Measurements from ENCODE around the gene EPHA3. TPM values are rescaled to one million over a fixed set of nuclear protein-coding genes. Genes with fewer than 3 reads are reported as not detected.

Gene EPHA3
- total and polyA plus RNA-seq, 2 experiments from 2014 or later: 3.0 to 15.1 TPM

GRCh38 chr3:89159605-89160004, 52.2 kb downstream of the EPHA3 start:
- Histone ChIP-seq H3K36me3 (replicated peaks; ENCODE audit: insufficient read depth, low read depth) (no peaks in the 10 kb centered on the region), H4K20me1 (ENCODE audit: insufficient read depth, poor library complexity, severe bottlenecking) (no peaks in the 10 kb centered on the region), H3K9me3 (ENCODE audit: low read depth) (no peaks in the 10 kb centered on the region), H3K4me2 (no peak overlapping the region), H3K9me2 (replicated peaks; ENCODE audit: insufficient read depth) (no peaks in the 10 kb centered on the region), H2AFZ (no peak overlapping the region), H3K4me3 (no peak overlapping the region), H3K27me3 (no peaks in the 10 kb centered on the region), H3K27ac (no peak overlapping the region), H3K79me2 (no peaks in the 10 kb centered on the region), H3K4me1 (ENCODE audit: insufficient read depth) (no peaks in the 10 kb centered on the region)
- 96% methylated on average over 2 of the region's 2 CpGs for WGBS (ENCODE audit: low lambda C conversion rate, missing lambda C conversion rate)
- no peak for DNase-seq (ENCODE audit: low spot score)
- TF ChIP-seq EZH2phosphoT487 (IDR thresholded peaks at IDR 0.05; ENCODE audit: low read depth, severe bottlenecking, unreplicated experiment): no peak
- TF ChIP-seq EZH2 (IDR thresholded peaks at IDR 0.05; ENCODE audit: borderline replicate concordance): no peak
- no peak for TF ChIP-seq CTCF (IDR thresholded peaks at IDR 0.05; ENCODE audit: poor library complexity)

- TF ChIP-seq EZH2phosphoT487 (IDR thresholded peaks at IDR 0.05; ENCODE audit: low read depth, severe bottlenecking, unreplicated experiment) (no peak), CTCF (IDR thresholded peaks at IDR 0.05; ENCODE audit: poor library complexity) (no peak), EZH2 (IDR thresholded peaks at IDR 0.05; ENCODE audit: borderline replicate concordance) (no peak)
- H3K79me2 ChIP-seq: no peaks in the 10 kb centered on the region
- no peak overlapping the region for H3K27ac ChIP-seq
- DNase-seq (ENCODE audit: low spot score): no peak
- H3K36me3 ChIP-seq (replicated peaks; ENCODE audit: insufficient read depth, low read depth): no peaks in the 10 kb centered on the region
- H2AFZ ChIP-seq: no peak overlapping the region
- no peaks in the 10 kb centered on the region for H4K20me1 ChIP-seq (ENCODE audit: insufficient read depth, poor library complexity, severe bottlenecking)
- H3K9me3 ChIP-seq (ENCODE audit: low read depth): no peaks in the 10 kb centered on the region
- H3K4me3 ChIP-seq: no peak overlapping the region
- no peaks in the 10 kb centered on the region for H3K9me2 ChIP-seq (replicated peaks; ENCODE audit: insufficient read depth)
- no peaks in the 10 kb centered on the region for H3K4me1 ChIP-seq (ENCODE audit: insufficient read depth)
- no peak overlapping the region for H3K4me2 ChIP-seq
- H3K27me3 ChIP-seq: no peaks in the 10 kb centered on the region
Observed at GRCh38 chr3:89164774-89165173, 57.4 kb downstream of the EPHA3 start.

GRCh38 chr3:89165636-89166263, 58.3 kb downstream of the EPHA3 start:
- Histone ChIP-seq H3K27me3 (no peaks in the 10 kb centered on the region), H3K36me3 (replicated peaks; ENCODE audit: insufficient read depth, low read depth) (no peaks in the 10 kb centered on the region), H3K9me3 (ENCODE audit: low read depth) (no peaks in the 10 kb centered on the region), H3K4me3 (no peak overlapping the region), H3K4me1 (ENCODE audit: insufficient read depth) (no peaks in the 10 kb centered on the region), H3K79me2 (no peaks in the 10 kb centered on the region), H4K20me1 (ENCODE audit: insufficient read depth, poor library complexity, severe bottlenecking) (no peaks in the 10 kb centered on the region), H3K4me2 (no peak overlapping the region), H2AFZ (no peak overlapping the region), H3K9me2 (replicated peaks; ENCODE audit: insufficient read depth) (no peaks in the 10 kb centered on the region), H3K27ac (no peak overlapping the region)
- WGBS (ENCODE audit: low lambda C conversion rate, missing lambda C conversion rate): 59% methylated on average over 9 of the region's 9 CpGs
- DNase-seq (ENCODE audit: low spot score): no peak
- no peak for TF ChIP-seq EZH2phosphoT487 (IDR thresholded peaks at IDR 0.05; ENCODE audit: low read depth, severe bottlenecking, unreplicated experiment)
- no peak for TF ChIP-seq EZH2 (IDR thresholded peaks at IDR 0.05; ENCODE audit: borderline replicate concordance)
- no peak for TF ChIP-seq CTCF (IDR thresholded peaks at IDR 0.05; ENCODE audit: poor library complexity)
